ENCODE results near the gene NPM1. TPM values are rescaled to one million over a fixed set of nuclear protein-coding genes. Genes with fewer than 3 reads are reported as not detected.

NPM1 gene
- total RNA-seq, 1 donor from 2014 or later: 389 TPM

GRCh38 chr5:171435908-171436307, 48.3 kb downstream of the NPM1 start:
- no peak for DNase-seq
- Histone ChIP-seq H3K4me1 (peaks cover 77% of the 10 kb centered on the region), H3K27me3 (ENCODE audit: low read depth) (no peaks in the 10 kb centered on the region), H3K27ac (replicated peaks) (no peak overlapping the region), H3K4me3 (no peak overlapping the region), H3K36me3 (no peaks in the 10 kb centered on the region), H3K9me3 (replicated peaks) (no peaks in the 10 kb centered on the region)
- intact Hi-C loops (cut with micrococcal nuclease): no loop called here
- no peak for TF ChIP-seq CTCF (IDR thresholded peaks at IDR 0.05; ENCODE audit: borderline replicate concordance)

- peak overlapping the region; percentile 46 for H3K27ac ChIP-seq (replicated peaks)
- no peak for TF ChIP-seq CTCF (IDR thresholded peaks at IDR 0.05; ENCODE audit: borderline replicate concordance)
- no peaks in the 10 kb centered on the region for H3K27me3 ChIP-seq (ENCODE audit: low read depth)
- intact Hi-C loops (cut with micrococcal nuclease): no loop called here
- H3K4me3 ChIP-seq: no peak overlapping the region
- H3K9me3 ChIP-seq (replicated peaks): no peaks in the 10 kb centered on the region
- no peaks in the 10 kb centered on the region for H3K36me3 ChIP-seq
- no peak for DNase-seq
- peaks cover 80% of the 10 kb centered on the region for H3K4me1 ChIP-seq
Observed at GRCh38 chr5:171436804-171437285, 49.2 kb downstream of the NPM1 start.

- Histone ChIP-seq H3K4me3 (no peak overlapping the region), H3K9me3 (replicated peaks) (no peaks in the 10 kb centered on the region), H3K4me1 (peaks cover 80% of the 10 kb centered on the region), H3K27me3 (ENCODE audit: low read depth) (no peaks in the 10 kb centered on the region), H3K36me3 (no peaks in the 10 kb centered on the region), H3K27ac (replicated peaks) (peak overlapping the region; percentile 46)
- TF ChIP-seq CTCF (IDR thresholded peaks at IDR 0.05; ENCODE audit: borderline replicate concordance): no peak
- intact Hi-C loops (cut with micrococcal nuclease): no loop called here
- no peak for DNase-seq
Observed at GRCh38 chr5:171437286-171437821, 49.7 kb downstream of the NPM1 start.

- no peak overlapping the region for H3K4me3 ChIP-seq
- no peaks in the 10 kb centered on the region for H3K9me3 ChIP-seq (replicated peaks)
- TF ChIP-seq CTCF (IDR thresholded peaks at IDR 0.05; ENCODE audit: borderline replicate concordance): no peak
- H3K27ac ChIP-seq (replicated peaks): peak overlapping the region; percentile 82
- no peak for DNase-seq
- no peaks in the 10 kb centered on the region for H3K27me3 ChIP-seq (ENCODE audit: low read depth)
- peaks cover 75% of the 10 kb centered on the region for H3K4me1 ChIP-seq
- H3K36me3 ChIP-seq: no peaks in the 10 kb centered on the region
- intact Hi-C loops (cut with micrococcal nuclease): no loop called here
Observed at GRCh38 chr5:171438738-171439137, 51.1 kb downstream of the NPM1 start.

- H3K27ac ChIP-seq (replicated peaks): peak overlapping the region; percentile 82
- H3K27me3 ChIP-seq (ENCODE audit: low read depth): no peaks in the 10 kb centered on the region
- intact Hi-C loops (cut with micrococcal nuclease): no loop called here
- H3K4me3 ChIP-seq: peak overlapping the region; percentile 11
- H3K9me3 ChIP-seq (replicated peaks): no peaks in the 10 kb centered on the region
- no peaks in the 10 kb centered on the region for H3K36me3 ChIP-seq
- TF ChIP-seq CTCF (IDR thresholded peaks at IDR 0.05; ENCODE audit: borderline replicate concordance): no peak
- no peak for DNase-seq
- H3K4me1 ChIP-seq: peaks cover 87% of the 10 kb centered on the region
Observed at GRCh38 chr5:171441246-171441791, 53.7 kb downstream of the NPM1 start.
